ENCODE measurements around the gene TH. TPM values are rescaled to one million over a fixed set of nuclear protein-coding genes. Genes with fewer than 3 reads are reported as not detected.

Gene TH
- total and polyA plus RNA-seq, 2 experiments from 2014 or later = 0.34 TPM; not detected in 1

DNA sequence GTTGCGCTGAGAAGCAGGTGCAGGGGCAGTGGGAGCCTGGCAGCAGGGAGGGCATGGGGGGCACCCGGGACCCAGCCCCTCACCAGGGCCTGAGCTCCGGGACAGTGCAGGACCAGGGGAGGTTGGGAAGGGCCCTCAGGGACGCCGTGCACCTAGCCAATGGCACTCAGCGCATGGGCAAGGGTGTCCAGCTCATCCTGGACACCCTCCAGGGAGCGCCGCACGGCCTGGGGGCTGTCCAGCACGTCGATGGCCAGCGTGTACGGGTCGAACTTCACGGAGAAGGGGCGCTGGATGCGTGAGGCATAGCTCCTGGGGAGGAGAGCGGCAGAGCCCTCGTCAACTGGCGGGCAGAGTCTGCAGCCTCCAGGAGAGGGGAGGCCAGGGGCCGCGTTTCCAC, 7.5 kb downstream of the TH start:
- no peak overlapping the region for H3K4me2 ChIP-seq
- no peaks in the 10 kb centered on the region for H3K27me3 ChIP-seq (ENCODE audit: insufficient read depth)
- Mint-ChIP-seq H3K36me3 (ENCODE audit: low read depth) (no peaks in the 10 kb centered on the region), H3K4me3 (no peak overlapping the region), H3K27ac (no peak overlapping the region), H3K27me3 (ENCODE audit: insufficient read depth, low read depth, poor library complexity) (peaks cover 7% of the 10 kb centered on the region), H3K4me1 (no peaks in the 10 kb centered on the region), H3K9me3 (no peaks in the 10 kb centered on the region)
- no peak overlapping the region for H3K4me3 ChIP-seq
- H2AFZ ChIP-seq = no peak overlapping the region
- no peaks in the 10 kb centered on the region for H3K4me1 ChIP-seq (ENCODE audit: insufficient read depth)
- H3F3A ChIP-seq (replicated peaks; ENCODE audit: low read depth) = no peaks in the 10 kb centered on the region
- H3K79me2 ChIP-seq (replicated peaks; ENCODE audit: insufficient read depth) = no peaks in the 10 kb centered on the region
- DNase-seq (ENCODE audit: low spot score) (no peak), ATAC-seq (no peak)
- no peak overlapping the region for H3K27ac ChIP-seq (ENCODE audit: low read depth)
- TF ChIP-seq EZH2phosphoT487 (IDR thresholded peaks at IDR 0.05; ENCODE audit: unreplicated experiment) = no peak
- TF ChIP-seq CTCF (conservative IDR thresholded peaks at IDR 0.05; ENCODE audit: low read depth in 2 of 2) = no peak
- TF ChIP-seq, protein P1, sequence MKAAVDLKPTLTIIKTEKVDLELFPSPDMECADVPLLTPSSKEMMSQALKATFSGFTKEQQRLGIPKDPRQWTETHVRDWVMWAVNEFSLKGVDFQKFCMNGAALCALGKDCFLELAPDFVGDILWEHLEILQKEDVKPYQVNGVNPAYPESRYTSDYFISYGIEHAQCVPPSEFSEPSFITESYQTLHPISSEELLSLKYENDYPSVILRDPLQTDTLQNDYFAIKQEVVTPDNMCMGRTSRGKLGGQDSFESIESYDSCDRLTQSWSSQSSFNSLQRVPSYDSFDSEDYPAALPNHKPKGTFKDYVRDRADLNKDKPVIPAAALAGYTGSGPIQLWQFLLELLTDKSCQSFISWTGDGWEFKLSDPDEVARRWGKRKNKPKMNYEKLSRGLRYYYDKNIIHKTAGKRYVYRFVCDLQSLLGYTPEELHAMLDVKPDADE (IDR thresholded peaks at IDR 0.05) = no peak
- TF ChIP-seq, protein P2, sequence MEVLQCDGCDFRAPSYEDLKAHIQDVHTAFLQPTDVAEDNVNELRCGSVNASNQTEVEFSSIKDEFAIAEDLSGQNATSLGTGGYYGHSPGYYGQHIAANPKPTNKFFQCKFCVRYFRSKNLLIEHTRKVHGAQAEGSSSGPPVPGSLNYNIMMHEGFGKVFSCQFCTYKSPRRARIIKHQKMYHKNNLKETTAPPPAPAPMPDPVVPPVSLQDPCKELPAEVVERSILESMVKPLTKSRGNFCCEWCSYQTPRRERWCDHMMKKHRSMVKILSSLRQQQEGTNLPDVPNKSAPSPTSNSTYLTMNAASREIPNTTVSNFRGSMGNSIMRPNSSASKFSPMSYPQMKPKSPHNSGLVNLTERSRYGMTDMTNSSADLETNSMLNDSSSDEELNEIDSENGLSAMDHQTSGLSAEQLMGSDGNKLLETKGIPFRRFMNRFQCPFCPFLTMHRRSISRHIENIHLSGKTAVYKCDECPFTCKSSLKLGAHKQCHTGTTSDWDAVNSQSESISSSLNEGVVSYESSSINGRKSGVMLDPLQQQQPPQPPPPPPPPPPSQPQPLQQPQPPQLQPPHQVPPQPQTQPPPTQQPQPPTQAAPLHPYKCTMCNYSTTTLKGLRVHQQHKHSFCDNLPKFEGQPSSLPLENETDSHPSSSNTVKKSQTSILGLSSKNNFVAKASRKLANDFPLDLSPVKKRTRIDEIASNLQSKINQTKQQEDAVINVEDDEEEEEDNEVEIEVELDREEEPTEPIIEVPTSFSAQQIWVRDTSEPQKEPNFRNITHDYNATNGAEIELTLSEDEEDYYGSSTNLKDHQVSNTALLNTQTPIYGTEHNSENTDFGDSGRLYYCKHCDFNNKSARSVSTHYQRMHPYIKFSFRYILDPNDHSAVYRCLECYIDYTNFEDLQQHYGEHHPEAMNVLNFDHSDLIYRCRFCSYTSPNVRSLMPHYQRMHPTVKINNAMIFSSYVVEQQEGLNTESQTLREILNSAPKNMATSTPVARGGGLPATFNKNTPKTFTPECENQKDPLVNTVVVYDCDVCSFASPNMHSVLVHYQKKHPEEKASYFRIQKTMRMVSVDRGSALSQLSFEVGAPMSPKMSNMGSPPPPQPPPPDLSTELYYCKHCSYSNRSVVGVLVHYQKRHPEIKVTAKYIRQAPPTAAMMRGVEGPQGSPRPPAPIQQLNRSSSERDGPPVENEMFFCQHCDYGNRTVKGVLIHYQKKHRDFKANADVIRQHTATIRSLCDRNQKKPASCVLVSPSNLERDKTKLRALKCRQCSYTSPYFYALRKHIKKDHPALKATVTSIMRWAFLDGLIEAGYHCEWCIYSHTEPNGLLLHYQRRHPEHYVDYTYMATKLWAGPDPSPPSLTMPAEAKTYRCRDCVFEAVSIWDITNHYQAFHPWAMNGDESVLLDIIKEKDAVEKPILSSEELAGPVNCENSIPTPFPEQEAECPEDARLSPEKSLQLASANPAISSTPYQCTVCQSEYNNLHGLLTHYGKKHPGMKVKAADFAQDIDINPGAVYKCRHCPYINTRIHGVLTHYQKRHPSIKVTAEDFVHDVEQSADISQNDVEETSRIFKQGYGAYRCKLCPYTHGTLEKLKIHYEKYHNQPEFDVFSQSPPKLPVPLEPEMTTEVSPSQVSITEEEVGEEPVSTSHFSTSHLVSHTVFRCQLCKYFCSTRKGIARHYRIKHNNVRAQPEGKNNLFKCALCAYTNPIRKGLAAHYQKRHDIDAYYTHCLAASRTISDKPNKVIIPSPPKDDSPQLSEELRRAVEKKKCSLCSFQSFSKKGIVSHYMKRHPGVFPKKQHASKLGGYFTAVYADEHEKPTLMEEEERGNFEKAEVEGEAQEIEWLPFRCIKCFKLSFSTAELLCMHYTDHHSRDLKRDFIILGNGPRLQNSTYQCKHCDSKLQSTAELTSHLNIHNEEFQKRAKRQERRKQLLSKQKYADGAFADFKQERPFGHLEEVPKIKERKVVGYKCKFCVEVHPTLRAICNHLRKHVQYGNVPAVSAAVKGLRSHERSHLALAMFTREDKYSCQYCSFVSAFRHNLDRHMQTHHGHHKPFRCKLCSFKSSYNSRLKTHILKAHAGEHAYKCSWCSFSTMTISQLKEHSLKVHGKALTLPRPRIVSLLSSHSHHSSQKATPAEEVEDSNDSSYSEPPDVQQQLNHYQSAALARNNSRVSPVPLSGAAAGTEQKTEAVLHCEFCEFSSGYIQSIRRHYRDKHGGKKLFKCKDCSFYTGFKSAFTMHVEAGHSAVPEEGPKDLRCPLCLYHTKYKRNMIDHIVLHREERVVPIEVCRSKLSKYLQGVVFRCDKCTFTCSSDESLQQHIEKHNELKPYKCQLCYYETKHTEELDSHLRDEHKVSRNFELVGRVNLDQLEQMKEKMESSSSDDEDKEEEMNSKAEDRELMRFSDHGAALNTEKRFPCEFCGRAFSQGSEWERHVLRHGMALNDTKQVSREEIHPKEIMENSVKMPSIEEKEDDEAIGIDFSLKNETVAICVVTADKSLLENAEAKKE (CRISPR knock-in tag; IDR thresholded peaks at IDR 0.05) = no peak
- TF ChIP-seq ZNF114 (CRISPR knock-in tag; IDR thresholded peaks at IDR 0.05) = no peak
- TF ChIP-seq, protein P3, sequence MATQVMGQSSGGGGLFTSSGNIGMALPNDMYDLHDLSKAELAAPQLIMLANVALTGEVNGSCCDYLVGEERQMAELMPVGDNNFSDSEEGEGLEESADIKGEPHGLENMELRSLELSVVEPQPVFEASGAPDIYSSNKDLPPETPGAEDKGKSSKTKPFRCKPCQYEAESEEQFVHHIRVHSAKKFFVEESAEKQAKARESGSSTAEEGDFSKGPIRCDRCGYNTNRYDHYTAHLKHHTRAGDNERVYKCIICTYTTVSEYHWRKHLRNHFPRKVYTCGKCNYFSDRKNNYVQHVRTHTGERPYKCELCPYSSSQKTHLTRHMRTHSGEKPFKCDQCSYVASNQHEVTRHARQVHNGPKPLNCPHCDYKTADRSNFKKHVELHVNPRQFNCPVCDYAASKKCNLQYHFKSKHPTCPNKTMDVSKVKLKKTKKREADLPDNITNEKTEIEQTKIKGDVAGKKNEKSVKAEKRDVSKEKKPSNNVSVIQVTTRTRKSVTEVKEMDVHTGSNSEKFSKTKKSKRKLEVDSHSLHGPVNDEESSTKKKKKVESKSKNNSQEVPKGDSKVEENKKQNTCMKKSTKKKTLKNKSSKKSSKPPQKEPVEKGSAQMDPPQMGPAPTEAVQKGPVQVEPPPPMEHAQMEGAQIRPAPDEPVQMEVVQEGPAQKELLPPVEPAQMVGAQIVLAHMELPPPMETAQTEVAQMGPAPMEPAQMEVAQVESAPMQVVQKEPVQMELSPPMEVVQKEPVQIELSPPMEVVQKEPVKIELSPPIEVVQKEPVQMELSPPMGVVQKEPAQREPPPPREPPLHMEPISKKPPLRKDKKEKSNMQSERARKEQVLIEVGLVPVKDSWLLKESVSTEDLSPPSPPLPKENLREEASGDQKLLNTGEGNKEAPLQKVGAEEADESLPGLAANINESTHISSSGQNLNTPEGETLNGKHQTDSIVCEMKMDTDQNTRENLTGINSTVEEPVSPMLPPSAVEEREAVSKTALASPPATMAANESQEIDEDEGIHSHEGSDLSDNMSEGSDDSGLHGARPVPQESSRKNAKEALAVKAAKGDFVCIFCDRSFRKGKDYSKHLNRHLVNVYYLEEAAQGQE (IDR thresholded peaks at IDR 0.05; ENCODE audit: unreplicated experiment) = no peak
- no peak for TF ChIP-seq ZNF331 (CRISPR knock-in tag; IDR thresholded peaks at IDR 0.05; ENCODE audit: low read depth)
- TF ChIP-seq POLR2AphosphoS5 (IDR thresholded peaks at IDR 0.05; ENCODE audit: low read depth) = no peak
- TF ChIP-seq EZH2 (IDR thresholded peaks at IDR 0.05; ENCODE audit: low read depth, unreplicated experiment) = no peak
- TF ChIP-seq CREB1 (CRISPR knock-in tag; IDR thresholded peaks at IDR 0.05; ENCODE audit: low read depth) = no peak
- no peak for TF ChIP-seq NANOG (IDR thresholded peaks at IDR 0.05; ENCODE audit: borderline replicate concordance)
- no peaks in the 10 kb centered on the region for H3K36me3 ChIP-seq (ENCODE audit: insufficient read depth)
- H3K9me2 ChIP-seq (ENCODE audit: insufficient read depth) = no peaks in the 10 kb centered on the region
- H4K20me1 ChIP-seq (replicated peaks; ENCODE audit: insufficient read depth) = no peaks in the 10 kb centered on the region

All from GM23338 (cell line).